IMR-90 (cell line): ENCODE measurements around the gene CD6. TPM values are rescaled to one million over a fixed set of nuclear protein-coding genes. Genes with fewer than 3 reads are reported as not detected.

Experiments used
- ATAC-seq: fragments of 200-7000 bp; cut with Tn5 transposase; 2 replicates; pipeline ENCODE4 v1.9.1; 2020; ENCODE audit warnings: low read depth, mild to moderate bottlenecking, moderate library complexity
- BruUV-seq: library from RNA; stranded (reverse); fragments of 400-500 nt; replicated peaks from 2 replicates; lab custom pipeline; 2021; lab: Mats Ljungman, UMichigan
- CTCF ChIA-PET: fragments of 300-600 bp; formaldehyde crosslinking; extraction: SDS; loops from one replicate; lab custom pipeline; 2021; ENCODE audit warnings: antibody characterized with exemption; lab: Yijun Ruan, JAX
- POLR2A ChIA-PET: fragments of 300-600 bp; sonication (Branson Sonifier 250); formaldehyde crosslinking; loops from one replicate; lab custom pipeline; 2022; ENCODE audit warnings: antibody characterized with exemption; ENCODE audit not compliant: unreplicated experiment; lab: Charles Lee
- DNase-seq: peaks from one replicate; pipeline ENCODE4 v3.0.0; 2013
- H2AFZ ChIP-seq: replicated peaks from 2 replicates; pipeline ENCODE3; 2013; ENCODE audit warnings: low read length, mild to moderate bottlenecking; ENCODE audit not compliant: poor library complexity
- H2AK5ac ChIP-seq: 2 replicates; pipeline ENCODE4 v1.6.1; 2013; ENCODE audit warnings: low read depth, low read length, inconsistent platforms
- H2AK9ac ChIP-seq: replicated peaks from 2 replicates; pipeline ENCODE3; 2013; ENCODE audit warnings: mild to moderate bottlenecking, low read depth, low read length, moderate library complexity; ENCODE audit not compliant: poor library complexity
- H2BK120ac ChIP-seq: 2 replicates; pipeline ENCODE4 v1.6.1; 2013; ENCODE audit warnings: low read depth, low read length, inconsistent platforms
- H2BK15ac ChIP-seq: 3 replicates; pipeline ENCODE4 v1.6.1; 2013; ENCODE audit warnings: low read depth, low read length, inconsistent platforms
- H2BK20ac ChIP-seq: 2 replicates; pipeline ENCODE4 v1.6.1; 2013; ENCODE audit warnings: low read depth, mild to moderate bottlenecking, inconsistent platforms, low read length, moderate library complexity
- H2BK5ac ChIP-seq: 2 replicates; pipeline ENCODE4 v1.6.1; 2013; ENCODE audit warnings: mild to moderate bottlenecking, low read depth, low read length, inconsistent platforms; ENCODE audit not compliant: poor library complexity, severe bottlenecking
- H3K14ac ChIP-seq: replicated peaks from 2 replicates; pipeline ENCODE4 v1.6.1; 2013; ENCODE audit warnings: low read depth, low read length, inconsistent platforms
- H3K18ac ChIP-seq: 2 replicates; pipeline ENCODE4 v1.6.1; 2013; ENCODE audit warnings: low read depth, low read length, control low read depth
- H3K23ac ChIP-seq: 2 replicates; pipeline ENCODE4 v1.6.1; 2013; ENCODE audit warnings: low read depth, low read length, inconsistent platforms
- H3K27ac ChIP-seq: 2 replicates; pipeline ENCODE4 v1.5.1; 2013; ENCODE audit warnings: mild to moderate bottlenecking, control low read depth, low read length; ENCODE audit not compliant: insufficient read depth
- H3K27me3 ChIP-seq: 2 replicates; pipeline ENCODE4 v1.6.1; 2013; ENCODE audit warnings: low read length; ENCODE audit not compliant: control insufficient read depth, insufficient read depth
- H3K36me3 ChIP-seq: 2 replicates; pipeline ENCODE4 v1.6.1; 2013; ENCODE audit warnings: low read length, mixed read lengths; ENCODE audit not compliant: control insufficient read depth, insufficient read depth
- H3K4ac ChIP-seq: 2 replicates; pipeline ENCODE4 v1.6.1; 2013; ENCODE audit warnings: low read depth, low read length, inconsistent platforms
- H3K4me1 ChIP-seq: 2 replicates; pipeline ENCODE4 v1.6.1; 2013; ENCODE audit warnings: low read length, mixed read lengths; ENCODE audit not compliant: control insufficient read depth, insufficient read depth
- H3K4me2 ChIP-seq: 2 replicates; pipeline ENCODE4 v1.6.1; 2013; ENCODE audit warnings: low read depth, mild to moderate bottlenecking, control low read depth, low read length, moderate library complexity
- H3K4me3 ChIP-seq: 2 replicates; pipeline ENCODE4 v1.5.1; 2013; ENCODE audit warnings: low read depth, mild to moderate bottlenecking, control low read depth, low read length, moderate library complexity; ENCODE audit not compliant: insufficient read depth
- H3K56ac ChIP-seq: 2 replicates; pipeline ENCODE4 v1.6.1; 2013; ENCODE audit warnings: low read length, inconsistent platforms; ENCODE audit not compliant: insufficient read depth; ENCODE audit errors: extremely low read depth
- H3K79me1 ChIP-seq, 2 experiments: 2 replicates each; pipeline ENCODE4 v1.6.1; 2013; ENCODE audit warnings: low read length in 2 of 2, inconsistent platforms in 1 of 2, low read depth in 1 of 2
- H3K9ac ChIP-seq: 2 replicates; pipeline ENCODE4 v1.6.1; 2013; ENCODE audit warnings: low read depth, low read length, control low read depth
- H3K9me1 ChIP-seq: 2 replicates; pipeline ENCODE4 v1.6.1; 2013; ENCODE audit warnings: low read length, inconsistent platforms; ENCODE audit not compliant: insufficient read depth
- H3K9me3 ChIP-seq: 2 replicates; pipeline ENCODE4 v1.6.1; 2013; ENCODE audit warnings: low read length; ENCODE audit not compliant: control insufficient read depth, insufficient read depth
- H4K20me1 ChIP-seq: 2 replicates; pipeline ENCODE4 v1.6.1; 2013; ENCODE audit warnings: low read length, inconsistent platforms; ENCODE audit not compliant: insufficient read depth
- H4K5ac ChIP-seq: 2 replicates; pipeline ENCODE4 v1.6.1; 2013; ENCODE audit warnings: mild to moderate bottlenecking, low read depth, low read length, control low read depth
- H4K8ac ChIP-seq, 2 experiments: 2 replicates each; pipeline ENCODE4 v1.6.1; 2013; ENCODE audit warnings: low read depth in 2 of 2, low read length in 2 of 2, control low read depth in 1 of 2, inconsistent platforms in 1 of 2
- H4K91ac ChIP-seq: 2 replicates; pipeline ENCODE4 v1.6.1; 2013; ENCODE audit warnings: low read depth, low read length, inconsistent platforms; ENCODE audit not compliant: insufficient read depth
- BHLHE40 ChIP-seq: fragments of 150-350 bp; IDR thresholded peaks from 2 replicates; pipeline ENCODE4 v1.6.1; 2016; ENCODE audit warnings: mild to moderate bottlenecking, low read depth, low read length
- CEBPB ChIP-seq: IDR thresholded peaks from 2 replicates; pipeline ENCODE4 v1.6.1; 2012; ENCODE audit warnings: low read depth, low read length, improper control_type of control experiment
- ELK1 ChIP-seq: fragments of 150-350 bp; IDR thresholded peaks from 2 replicates; pipeline ENCODE4 v1.6.1; 2016; ENCODE audit warnings: low read depth, mild to moderate bottlenecking, low read length, moderate library complexity, borderline replicate concordance
- MAFK ChIP-seq: IDR thresholded peaks from 2 replicates; pipeline ENCODE4 v1.6.1; 2012; ENCODE audit warnings: low read depth, low read length, improper control_type of control experiment
- MXI1 ChIP-seq: IDR thresholded peaks from 2 replicates; pipeline ENCODE4 v1.6.1; 2012; ENCODE audit warnings: low read depth, mild to moderate bottlenecking, low read length, moderate library complexity, borderline replicate concordance
- NFE2L2 ChIP-seq: fragments of 150-350 bp; IDR thresholded peaks from 2 replicates; pipeline ENCODE4 v1.6.1; 2016; ENCODE audit warnings: low read depth, mild to moderate bottlenecking, low read length
- POLR2A ChIP-seq: IDR thresholded peaks from 2 replicates; pipeline ENCODE4 v1.6.1; 2012; ENCODE audit warnings: mild to moderate bottlenecking, low read depth, low read length
- RAD21 ChIP-seq: IDR thresholded peaks from 2 replicates; pipeline ENCODE4 v1.6.1; 2012; ENCODE audit warnings: low read length, improper control_type of control experiment
- RCOR1 ChIP-seq: IDR thresholded peaks from 2 replicates; pipeline ENCODE4 v1.6.1; 2012; ENCODE audit warnings: mild to moderate bottlenecking, low read length, improper control_type of control experiment; ENCODE audit not compliant: insufficient replicate concordance
- SMC3 ChIP-seq: fragments of 150-350 bp; IDR thresholded peaks from 2 replicates; pipeline ENCODE4 v1.6.1; 2016; ENCODE audit warnings: low read depth, mild to moderate bottlenecking, antibody characterized with exemption, low read length, moderate library complexity
- USF2 ChIP-seq: fragments of 150-350 bp; IDR thresholded peaks from 2 replicates; pipeline ENCODE4 v1.6.1; 2017; ENCODE audit warnings: mild to moderate bottlenecking, antibody characterized with exemption, low read length, low read depth
- WGBS, 2 experiments: methylation state at CpG; one replicate each; pipeline versions ENCODE4 v1.1.5 to v1.1.7; 2013; ENCODE audit warnings: missing lambda C conversion rate in 2 of 2; ENCODE audit not compliant: insufficient read length in 1 of 2; ENCODE audit errors: extremely low coverage in 2 of 2; 5-methylcytosine and 5-hydroxymethylcytosine counted together
- dilution Hi-C: fragments of 300-500 bp; cut with HindIII; formaldehyde crosslinking; loops from one replicate; pipeline ENCODE4 v1.14.3; 2018; ENCODE audit warnings: low sequenced_read_pairs; ENCODE audit not compliant: unreplicated experiment
- in situ Hi-C: fragments of 300-500 bp; cut with MboI; formaldehyde crosslinking; loops from 3 replicates; pipeline ENCODE4 v1.14.3; 2019; ENCODE audit warnings: low sequenced_read_pairs, inconsistent platforms, mixed read lengths
- intact Hi-C: fragments of 100-400 bp; cut with micrococcal nuclease; formaldehyde crosslinking; loops from 2 replicates; pipeline ENCODE4 v1.10.0; 2022
- polyA plus RNA-seq, 3 experiments: library from polyadenylated mRNA; depleted of rRNA; stranded (reverse); fragments of >200 nt; gene quantifications; 2 replicates each; pipeline ENCODE4 v1.2.3, GENCODE V29; 2012; ENCODE audit warnings: low replicate concordance in 1 of 3
- total RNA-seq: library from RNA; depleted of rRNA; stranded (reverse); fragments of >200 nt; gene quantifications from 2 replicates; pipeline ENCODE4 v1.2.3, GENCODE V29; 2012
- TF ChIP-seq, protein P1 (sequence below): conservative IDR thresholded peaks from 2 replicates; pipeline ENCODE4 v1.5.1; 2012; ENCODE audit warnings: mild to moderate bottlenecking, low read depth, low read length, improper control_type of control experiment

CD6 gene
- total and polyA plus RNA-seq, 2 of the 4 experiments (the other 2 are of a cell fraction), result not detected

DNA sequence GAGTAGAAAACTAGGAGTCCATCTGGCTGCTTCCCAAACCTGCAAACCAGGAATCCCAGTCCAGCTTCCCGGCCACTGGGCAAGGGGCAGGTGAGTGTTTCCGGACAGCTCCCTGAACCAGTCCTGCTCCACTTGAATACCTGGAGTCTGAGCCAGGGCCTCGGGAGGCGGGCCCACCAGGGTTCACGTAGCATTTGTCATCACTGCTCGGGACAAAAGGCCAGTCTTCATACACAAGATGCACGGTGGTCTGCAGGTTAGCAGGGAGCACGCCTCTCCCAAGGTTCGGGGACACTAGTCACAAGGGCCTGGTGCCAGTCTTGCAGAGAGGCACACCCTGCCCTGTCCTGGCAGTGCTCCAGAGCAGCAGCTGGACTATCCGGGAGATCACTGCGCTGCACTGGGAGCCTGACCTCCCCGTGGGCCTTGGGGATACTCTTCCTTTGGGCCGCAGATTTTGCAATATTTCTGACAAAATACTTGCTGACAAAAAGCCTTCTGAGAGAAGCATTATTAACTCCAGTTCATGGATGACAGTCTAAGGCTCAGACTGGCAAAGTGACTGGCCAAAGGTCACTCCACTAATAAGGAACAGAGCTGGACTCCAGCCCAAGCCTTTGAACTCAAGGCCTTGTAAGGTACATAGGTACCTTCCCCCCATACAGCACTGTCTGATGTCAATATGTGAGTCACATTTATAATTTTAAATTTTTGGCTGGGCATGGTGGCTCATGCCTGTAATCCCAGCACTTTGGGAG lies 25.1 kb downstream of the CD6 start:
- H3K4ac ChIP-seq, result no peak overlapping the region
- dilution Hi-C loops, result no loop called here
- BruUV-seq, result no TSS peak

More for the DNA sequence above, 25.1 kb downstream of the CD6 start:
- ATAC-seq, result no peak
- H3K4me2 ChIP-seq, result no peak overlapping the region
- H3K27me3 ChIP-seq, result peaks cover 44% of the 10 kb centered on the region
- WGBS, 2 experiments, result 70% methylated on average over 2 of the region's 13 CpGs; no CpG with 5 or more reads in 1 of the 2 experiments
- no peak overlapping the region for H4K5ac ChIP-seq
- in situ Hi-C loops, result no loop called here
- H2BK5ac ChIP-seq, result no peak overlapping the region
- CTCF ChIA-PET, result no interaction called here
- no peak overlapping the region for H3K27ac ChIP-seq
- no peaks in the 10 kb centered on the region for H3K79me1 ChIP-seq
- H2AK9ac ChIP-seq, result no peak overlapping the region
- POLR2A ChIA-PET, result no interaction called here
- H2AFZ ChIP-seq, result no peak overlapping the region
- DNase-seq, result no peak
- no peaks in the 10 kb centered on the region for H3K36me3 ChIP-seq
- H3K18ac ChIP-seq, result no peak overlapping the region
- no peaks in the 10 kb centered on the region for H3K9me3 ChIP-seq
- no peak overlapping the region for H3K14ac ChIP-seq
- H4K91ac ChIP-seq, result no peak overlapping the region
- no peak overlapping the region for H2BK20ac ChIP-seq
- no peak overlapping the region for H3K4me3 ChIP-seq
- H4K8ac ChIP-seq, result no peak overlapping the region
- no peaks in the 10 kb centered on the region for H3K9me1 ChIP-seq
- H3K56ac ChIP-seq, result no peak overlapping the region
- no peak overlapping the region for H3K23ac ChIP-seq
- no peaks in the 10 kb centered on the region for H4K20me1 ChIP-seq
- no peak overlapping the region for H2BK15ac ChIP-seq
- no peaks in the 10 kb centered on the region for H3K4me1 ChIP-seq
- H2BK120ac ChIP-seq, result no peak overlapping the region
- H3K9ac ChIP-seq, result no peak overlapping the region
- TF ChIP-seq CEBPB, result no peak
- no peak for TF ChIP-seq NFE2L2
- no peak for TF ChIP-seq MAFK
- no peak for TF ChIP-seq USF2
- TF ChIP-seq RAD21, result no peak
- no peak for TF ChIP-seq SMC3
- no peak for TF ChIP-seq BHLHE40
- no peak for TF ChIP-seq MXI1
- no peak for TF ChIP-seq ELK1
- no peak for TF ChIP-seq RCOR1
- TF ChIP-seq, protein P1, sequence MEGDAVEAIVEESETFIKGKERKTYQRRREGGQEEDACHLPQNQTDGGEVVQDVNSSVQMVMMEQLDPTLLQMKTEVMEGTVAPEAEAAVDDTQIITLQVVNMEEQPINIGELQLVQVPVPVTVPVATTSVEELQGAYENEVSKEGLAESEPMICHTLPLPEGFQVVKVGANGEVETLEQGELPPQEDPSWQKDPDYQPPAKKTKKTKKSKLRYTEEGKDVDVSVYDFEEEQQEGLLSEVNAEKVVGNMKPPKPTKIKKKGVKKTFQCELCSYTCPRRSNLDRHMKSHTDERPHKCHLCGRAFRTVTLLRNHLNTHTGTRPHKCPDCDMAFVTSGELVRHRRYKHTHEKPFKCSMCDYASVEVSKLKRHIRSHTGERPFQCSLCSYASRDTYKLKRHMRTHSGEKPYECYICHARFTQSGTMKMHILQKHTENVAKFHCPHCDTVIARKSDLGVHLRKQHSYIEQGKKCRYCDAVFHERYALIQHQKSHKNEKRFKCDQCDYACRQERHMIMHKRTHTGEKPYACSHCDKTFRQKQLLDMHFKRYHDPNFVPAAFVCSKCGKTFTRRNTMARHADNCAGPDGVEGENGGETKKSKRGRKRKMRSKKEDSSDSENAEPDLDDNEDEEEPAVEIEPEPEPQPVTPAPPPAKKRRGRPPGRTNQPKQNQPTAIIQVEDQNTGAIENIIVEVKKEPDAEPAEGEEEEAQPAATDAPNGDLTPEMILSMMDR, result no peak
- TF ChIP-seq POLR2A, result no peak
- intact Hi-C loops, result no loop called here
- H2AK5ac ChIP-seq, result no peak overlapping the region
